ENCODE data around the gene HCN2. TPM values are rescaled to one million over a fixed set of nuclear protein-coding genes. Genes with fewer than 3 reads are reported as not detected.

HCN2 gene
- polyA plus RNA-seq, 1 donor from 2014 or later, result 4.7 TPM

DNA sequence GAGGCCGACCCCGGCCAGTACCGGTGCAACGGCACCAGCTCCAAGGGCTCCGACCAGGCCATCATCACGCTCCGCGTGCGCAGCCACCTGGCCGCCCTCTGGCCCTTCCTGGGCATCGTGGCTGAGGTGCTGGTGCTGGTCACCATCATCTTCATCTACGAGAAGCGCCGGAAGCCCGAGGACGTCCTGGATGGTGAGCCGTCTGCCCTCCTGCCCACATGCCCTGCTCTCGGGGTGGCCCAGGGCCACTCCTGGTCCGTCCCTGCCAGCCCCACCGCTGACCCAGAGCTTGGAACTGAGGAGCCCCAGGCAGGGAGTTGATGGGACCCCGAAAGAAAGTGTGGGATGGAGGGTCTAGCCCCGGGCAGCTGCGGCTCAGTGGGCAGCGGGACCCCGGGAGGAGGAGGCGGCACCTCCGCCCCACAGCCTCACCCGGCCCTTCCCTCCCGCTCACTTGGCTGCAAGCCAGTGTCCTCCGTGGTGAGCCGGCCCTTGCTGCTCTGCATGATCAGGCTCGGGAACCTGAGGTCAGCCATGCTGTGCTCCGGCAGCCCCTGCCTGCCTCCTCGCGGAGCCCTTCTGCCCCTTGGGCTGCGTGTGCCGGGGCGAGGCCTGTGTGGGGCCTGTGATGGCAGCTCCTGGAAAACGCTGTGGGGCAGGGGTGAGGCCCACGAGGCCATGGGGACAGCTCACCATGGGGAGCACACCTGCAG is 8.1 kb upstream of the HCN2 start:
- H4K20me1 ChIP-seq (ENCODE audit: insufficient read depth), result no peaks in the 10 kb centered on the region
- no peak overlapping the region for H3K4me3 ChIP-seq (ENCODE audit: low read length)
- no peak overlapping the region for H3K9ac ChIP-seq (ENCODE audit: low read length)
- no peaks in the 10 kb centered on the region for H3K9me2 ChIP-seq (ENCODE audit: insufficient read depth, low read length)
- peaks cover 6% of the 10 kb centered on the region for H3K36me3 ChIP-seq (ENCODE audit: insufficient read depth, low read length)
- H3K79me2 ChIP-seq (replicated peaks; ENCODE audit: insufficient read depth, low read length), result peaks cover 17% of the 10 kb centered on the region
- no peak overlapping the region for H2AFZ ChIP-seq (ENCODE audit: low read depth, low read length)
- no peak overlapping the region for H3K27ac ChIP-seq (ENCODE audit: low read length)
- no peaks in the 10 kb centered on the region for H3K9me3 ChIP-seq (ENCODE audit: low read length)
- no peaks in the 10 kb centered on the region for H3K27me3 ChIP-seq (ENCODE audit: insufficient read depth, low read depth, low read length)
- no peaks in the 10 kb centered on the region for H3F3A ChIP-seq (ENCODE audit: insufficient read depth, low read length, poor library complexity, severe bottlenecking)
- TF ChIP-seq RAD21 (conservative IDR thresholded peaks at IDR 0.05) (no peak), EP300 (conservative IDR thresholded peaks at IDR 0.05; ENCODE audit: poor library complexity, severe bottlenecking) (no peak), MXI1 (conservative IDR thresholded peaks at IDR 0.05; ENCODE audit: poor library complexity, severe bottlenecking) (no peak), SMC3 (conservative IDR thresholded peaks at IDR 0.05; ENCODE audit: poor library complexity) (no peak), EZH2 (IDR thresholded peaks at IDR 0.05; ENCODE audit: borderline replicate concordance, insufficient read depth, low read length, poor library complexity, severe bottlenecking) (no peak), TAF1 (IDR thresholded peaks at IDR 0.05; ENCODE audit: low read depth) (no peak), POLR2AphosphoS5 (IDR thresholded peaks at IDR 0.05) (no peak)
- TF ChIP-seq, protein P1, sequence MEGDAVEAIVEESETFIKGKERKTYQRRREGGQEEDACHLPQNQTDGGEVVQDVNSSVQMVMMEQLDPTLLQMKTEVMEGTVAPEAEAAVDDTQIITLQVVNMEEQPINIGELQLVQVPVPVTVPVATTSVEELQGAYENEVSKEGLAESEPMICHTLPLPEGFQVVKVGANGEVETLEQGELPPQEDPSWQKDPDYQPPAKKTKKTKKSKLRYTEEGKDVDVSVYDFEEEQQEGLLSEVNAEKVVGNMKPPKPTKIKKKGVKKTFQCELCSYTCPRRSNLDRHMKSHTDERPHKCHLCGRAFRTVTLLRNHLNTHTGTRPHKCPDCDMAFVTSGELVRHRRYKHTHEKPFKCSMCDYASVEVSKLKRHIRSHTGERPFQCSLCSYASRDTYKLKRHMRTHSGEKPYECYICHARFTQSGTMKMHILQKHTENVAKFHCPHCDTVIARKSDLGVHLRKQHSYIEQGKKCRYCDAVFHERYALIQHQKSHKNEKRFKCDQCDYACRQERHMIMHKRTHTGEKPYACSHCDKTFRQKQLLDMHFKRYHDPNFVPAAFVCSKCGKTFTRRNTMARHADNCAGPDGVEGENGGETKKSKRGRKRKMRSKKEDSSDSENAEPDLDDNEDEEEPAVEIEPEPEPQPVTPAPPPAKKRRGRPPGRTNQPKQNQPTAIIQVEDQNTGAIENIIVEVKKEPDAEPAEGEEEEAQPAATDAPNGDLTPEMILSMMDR (IDR thresholded peaks at IDR 0.05; ENCODE audit: poor library complexity, severe bottlenecking), result no peak
- TF ChIP-seq, protein P2, sequence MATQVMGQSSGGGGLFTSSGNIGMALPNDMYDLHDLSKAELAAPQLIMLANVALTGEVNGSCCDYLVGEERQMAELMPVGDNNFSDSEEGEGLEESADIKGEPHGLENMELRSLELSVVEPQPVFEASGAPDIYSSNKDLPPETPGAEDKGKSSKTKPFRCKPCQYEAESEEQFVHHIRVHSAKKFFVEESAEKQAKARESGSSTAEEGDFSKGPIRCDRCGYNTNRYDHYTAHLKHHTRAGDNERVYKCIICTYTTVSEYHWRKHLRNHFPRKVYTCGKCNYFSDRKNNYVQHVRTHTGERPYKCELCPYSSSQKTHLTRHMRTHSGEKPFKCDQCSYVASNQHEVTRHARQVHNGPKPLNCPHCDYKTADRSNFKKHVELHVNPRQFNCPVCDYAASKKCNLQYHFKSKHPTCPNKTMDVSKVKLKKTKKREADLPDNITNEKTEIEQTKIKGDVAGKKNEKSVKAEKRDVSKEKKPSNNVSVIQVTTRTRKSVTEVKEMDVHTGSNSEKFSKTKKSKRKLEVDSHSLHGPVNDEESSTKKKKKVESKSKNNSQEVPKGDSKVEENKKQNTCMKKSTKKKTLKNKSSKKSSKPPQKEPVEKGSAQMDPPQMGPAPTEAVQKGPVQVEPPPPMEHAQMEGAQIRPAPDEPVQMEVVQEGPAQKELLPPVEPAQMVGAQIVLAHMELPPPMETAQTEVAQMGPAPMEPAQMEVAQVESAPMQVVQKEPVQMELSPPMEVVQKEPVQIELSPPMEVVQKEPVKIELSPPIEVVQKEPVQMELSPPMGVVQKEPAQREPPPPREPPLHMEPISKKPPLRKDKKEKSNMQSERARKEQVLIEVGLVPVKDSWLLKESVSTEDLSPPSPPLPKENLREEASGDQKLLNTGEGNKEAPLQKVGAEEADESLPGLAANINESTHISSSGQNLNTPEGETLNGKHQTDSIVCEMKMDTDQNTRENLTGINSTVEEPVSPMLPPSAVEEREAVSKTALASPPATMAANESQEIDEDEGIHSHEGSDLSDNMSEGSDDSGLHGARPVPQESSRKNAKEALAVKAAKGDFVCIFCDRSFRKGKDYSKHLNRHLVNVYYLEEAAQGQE (IDR thresholded peaks at IDR 0.05; ENCODE audit: borderline replicate concordance), result no peak
- H3K4me2 ChIP-seq (ENCODE audit: low read length), result no peak overlapping the region

DNA sequence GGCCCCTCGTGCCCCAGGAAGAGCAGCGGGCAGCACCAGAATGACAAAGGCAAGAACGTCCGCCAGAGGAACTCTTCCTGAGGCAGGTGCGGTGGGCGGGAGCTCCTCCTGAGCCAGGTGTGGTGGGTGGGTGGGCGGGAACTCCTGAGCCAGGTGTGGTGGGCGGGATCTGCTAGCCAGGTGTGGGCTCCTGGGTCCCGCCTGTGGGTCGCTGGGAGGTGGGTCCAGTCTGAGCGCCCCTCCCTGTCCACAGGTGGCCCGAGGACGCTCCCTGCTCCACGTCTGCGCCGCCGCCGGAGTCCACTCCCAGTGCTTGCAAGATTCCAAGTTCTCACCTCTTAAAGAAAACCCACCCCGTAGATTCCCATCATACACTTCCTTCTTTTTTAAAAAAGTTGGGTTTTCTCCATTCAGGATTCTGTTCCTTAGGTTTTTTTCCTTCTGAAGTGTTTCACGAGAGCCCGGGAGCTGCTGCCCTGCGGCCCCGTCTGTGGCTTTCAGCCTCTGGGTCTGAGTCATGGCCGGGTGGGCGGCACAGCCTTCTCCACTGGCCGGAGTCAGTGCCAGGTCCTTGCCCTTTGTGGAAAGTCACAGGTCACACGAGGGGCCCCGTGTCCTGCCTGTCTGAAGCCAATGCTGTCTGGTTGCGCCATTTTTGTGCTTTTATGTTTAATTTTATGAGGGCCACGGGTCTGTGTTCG is 7.0 kb upstream of the HCN2 start:
- Histone ChIP-seq H3K9ac (ENCODE audit: low read length) (no peak overlapping the region), H3K9me2 (ENCODE audit: insufficient read depth, low read length) (no peaks in the 10 kb centered on the region), H3K36me3 (ENCODE audit: insufficient read depth, low read length) (peaks cover 6% of the 10 kb centered on the region), H3K27me3 (ENCODE audit: insufficient read depth, low read depth, low read length) (no peaks in the 10 kb centered on the region), H3K4me2 (ENCODE audit: low read length) (no peak overlapping the region), H4K20me1 (ENCODE audit: insufficient read depth) (no peaks in the 10 kb centered on the region), H3K79me2 (replicated peaks; ENCODE audit: insufficient read depth, low read length) (peaks cover 7% of the 10 kb centered on the region), H3K27ac (ENCODE audit: low read length) (no peak overlapping the region), H3F3A (ENCODE audit: insufficient read depth, low read length, poor library complexity, severe bottlenecking) (no peaks in the 10 kb centered on the region), H3K9me3 (ENCODE audit: low read length) (no peaks in the 10 kb centered on the region), H2AFZ (ENCODE audit: low read depth, low read length) (no peak overlapping the region), H3K4me3 (ENCODE audit: low read length) (no peak overlapping the region)
- TF ChIP-seq RAD21 (conservative IDR thresholded peaks at IDR 0.05) (no peak), TAF1 (IDR thresholded peaks at IDR 0.05; ENCODE audit: low read depth) (no peak), SMC3 (conservative IDR thresholded peaks at IDR 0.05; ENCODE audit: poor library complexity) (no peak), MXI1 (conservative IDR thresholded peaks at IDR 0.05; ENCODE audit: poor library complexity, severe bottlenecking) (no peak), EZH2 (IDR thresholded peaks at IDR 0.05; ENCODE audit: borderline replicate concordance, insufficient read depth, low read length, poor library complexity, severe bottlenecking) (no peak), POLR2AphosphoS5 (IDR thresholded peaks at IDR 0.05) (no peak)
- TF ChIP-seq, protein P1 (IDR thresholded peaks at IDR 0.05; ENCODE audit: poor library complexity, severe bottlenecking), result no peak
- TF ChIP-seq, protein P2 (IDR thresholded peaks at IDR 0.05; ENCODE audit: borderline replicate concordance), result no peak

Data from neural cell (in vitro differentiated cells).